Naive B cell (primary cell): ENCODE results near the gene NFE2L1. TPM values are rescaled to one million over a fixed set of nuclear protein-coding genes. Genes with fewer than 3 reads are reported as not detected.
"Not testable (repeated sequence)": the region's sequence is repeated elsewhere in the genome, so short reads cannot be mapped to it uniquely, and the experiment has no call there.

ENCODE experiments used
- ATAC-seq, 2 donors: fragments of 150-1000 bp; cut with Tn5 transposase; 2 replicates each; pipeline ENCODE4 v1.10.0; 2021; ENCODE audit warnings: low read depth in 2 of 2, mild to moderate bottlenecking in 2 of 2, moderate library complexity in 2 of 2
- DNase-seq: peaks from one replicate; pipeline ENCODE4 v3.0.0; 2022
- H3K27ac Mint-ChIP-seq, 6 donors: one replicate each; pipeline ENCODE4 v1.8.0; 2020 to 2022; ENCODE audit warnings: mild to moderate bottlenecking in 6 of 6, mixed read lengths in 6 of 6, moderate library complexity in 5 of 6, inconsistent platforms in 2 of 6
- H3K27me3 Mint-ChIP-seq, 3 donors: one replicate each; pipeline ENCODE4 v1.8.0; 2021 to 2022; ENCODE audit warnings: mixed read lengths in 3 of 3, mild to moderate bottlenecking in 1 of 3
- H3K36me3 Mint-ChIP-seq, 2 donors: one replicate each; pipeline ENCODE4 v1.8.0; 2020 to 2022; ENCODE audit warnings: mixed read lengths in 2 of 2, inconsistent platforms in 1 of 2, mild to moderate bottlenecking in 1 of 2
- H3K4me1 Mint-ChIP-seq, 3 donors: one replicate each; pipeline ENCODE4 v1.8.0; 2020 to 2022; ENCODE audit warnings: mixed read lengths in 3 of 3, inconsistent platforms in 1 of 3, mild to moderate bottlenecking in 1 of 3, moderate library complexity in 1 of 3
- H3K4me3 Mint-ChIP-seq, 8 donors: one replicate each; pipeline ENCODE4 v1.8.0; 2020 to 2022; ENCODE audit warnings: mild to moderate bottlenecking in 8 of 8, mixed read lengths in 8 of 8, moderate library complexity in 8 of 8, inconsistent platforms in 2 of 8
- H3K9me3 Mint-ChIP-seq, 7 donors: one replicate each; pipeline ENCODE4 v1.8.0; 2020 to 2022; ENCODE audit warnings: mixed read lengths in 7 of 7, mild to moderate bottlenecking in 5 of 7, inconsistent platforms in 2 of 7, moderate library complexity in 1 of 7
- polyA plus RNA-seq, 6 donors: library from polyadenylated mRNA; unstranded; fragments of 300-500 nt; fragmentation: Illumina TruSeq; gene quantifications; one replicate each; pipeline ENCODE4 v1.2.3, GENCODE V29; 2021; ENCODE audit warnings: low read depth in 6 of 6

Gene NFE2L1
- polyA plus RNA-seq, 6 donors from 2014 or later: 1.3 to 10.5 (median 6.7) TPM

GRCh38 chr17:48012654-48013053 is 35.5 kb upstream of the NFE2L1 start:
- Mint-ChIP-seq H3K27me3 (peaks cover 45 to 56% (median 47%) of the 10 kb centered on the region in 3 donors), H3K9me3 (no peaks in the 10 kb centered on the region), H3K4me3 (peak overlapping the region in 7 of 8 donors; percentile 63 to 94 (median 81)), H3K4me1 (peaks cover 11 to 16% (median 14%) of the 10 kb centered on the region in 3 donors), H3K27ac (no peak overlapping the region), H3K36me3 (no peaks in the 10 kb centered on the region)
- DNase-seq (no peak), ATAC-seq (no peak)

- Mint-ChIP-seq H3K4me1 (peaks cover 11 to 24% (median 14%) of the 10 kb centered on the region in 3 donors), H3K36me3 (no peaks in the 10 kb centered on the region), H3K4me3 (peak overlapping the region in 1 of 8 donors; percentile 62), H3K27ac (no peak overlapping the region), H3K27me3 (peaks cover 40 to 61% (median 45%) of the 10 kb centered on the region in 3 donors), H3K9me3 (no peaks in the 10 kb centered on the region)
- no peak for ATAC-seq
- no peak for DNase-seq
These were observed 34.1 kb upstream of the NFE2L1 start for GRCh38 chr17:48013876-48014594.

GRCh38 chr17:48014595-48015111 is 33.5 kb upstream of the NFE2L1 start:
- H3K27ac Mint-ChIP-seq: peak overlapping the region in 1 of 6 donors; percentile 26
- H3K27me3 Mint-ChIP-seq: peaks cover 39 to 61% (median 44%) of the 10 kb centered on the region in 3 donors
- no peaks in the 10 kb centered on the region for H3K36me3 Mint-ChIP-seq
- H3K4me1 Mint-ChIP-seq: peaks cover 11 to 24% (median 14%) of the 10 kb centered on the region in 3 donors
- DNase-seq: no peak
- no peaks in the 10 kb centered on the region for H3K9me3 Mint-ChIP-seq
- no peak for ATAC-seq
- H3K4me3 Mint-ChIP-seq: peak overlapping the region in 1 of 8 donors; percentile 47

GRCh38 chr17:48016112-48016511 is 32.0 kb upstream of the NFE2L1 start:
- DNase-seq: no peak
- Mint-ChIP-seq H3K36me3 (no peaks in the 10 kb centered on the region), H3K27me3 (peaks cover 41 to 55% (median 44%) of the 10 kb centered on the region in 3 donors), H3K9me3 (no peaks in the 10 kb centered on the region), H3K4me1 (peaks cover 10 to 23% (median 13%) of the 10 kb centered on the region in 3 donors), H3K27ac (peak overlapping the region in 1 of 6 donors; percentile 17), H3K4me3 (no peak overlapping the region)
- no peak for ATAC-seq

GRCh38 chr17:48017817-48018158 is 30.4 kb upstream of the NFE2L1 start:
- H3K27me3 Mint-ChIP-seq: peaks cover 43 to 59% (median 47%) of the 10 kb centered on the region in 3 donors
- H3K4me3 Mint-ChIP-seq: peak overlapping the region in 1 of 8 donors; percentile 48
- not testable (repeated sequence) for DNase-seq, H3K36me3 Mint-ChIP-seq, H3K9me3 Mint-ChIP-seq
- H3K4me1 Mint-ChIP-seq: peaks cover 1 to 13% (median 1%) of the 10 kb centered on the region in 3 donors
- ATAC-seq: peak in 1 of 2 donors; percentile 13
- peak overlapping the region in 2 of 6 donors; percentile 38 to 76 for H3K27ac Mint-ChIP-seq

- H3K4me1 Mint-ChIP-seq: peaks cover 24 to 52% (median 28%) of the 10 kb centered on the region in 3 donors
- H3K27ac Mint-ChIP-seq: no peak overlapping the region
- DNase-seq (no peak), ATAC-seq (no peak)
- peaks cover 32 to 40% (median 33%) of the 10 kb centered on the region in 3 donors for H3K27me3 Mint-ChIP-seq
- H3K9me3 Mint-ChIP-seq: peaks cover 0 to 2% (median 0%) of the 10 kb centered on the region in 7 donors
- no peaks in the 10 kb centered on the region for H3K36me3 Mint-ChIP-seq
- H3K4me3 Mint-ChIP-seq: peak overlapping the region in 1 of 8 donors; percentile 19
These were observed 26.2 kb upstream of the NFE2L1 start for GRCh38 chr17:48021934-48022333.

- no peaks in the 10 kb centered on the region for H3K36me3 Mint-ChIP-seq
- DNase-seq (no peak), ATAC-seq (no peak)
- H3K27ac Mint-ChIP-seq: no peak overlapping the region
- peak overlapping the region in 7 of 8 donors; percentile 28 to 90 (median 79) for H3K4me3 Mint-ChIP-seq
- peaks cover 0 to 2% (median 0%) of the 10 kb centered on the region in 7 donors for H3K9me3 Mint-ChIP-seq
- H3K27me3 Mint-ChIP-seq: peaks cover 39 to 40% (median 40%) of the 10 kb centered on the region in 3 donors
- peaks cover 24 to 49% (median 28%) of the 10 kb centered on the region in 3 donors for H3K4me1 Mint-ChIP-seq
These were observed 25.3 kb upstream of the NFE2L1 start for GRCh38 chr17:48022901-48023300.

GRCh38 chr17:48023400-48024148 is 24.6 kb upstream of the NFE2L1 start:
- H3K36me3 Mint-ChIP-seq: no peaks in the 10 kb centered on the region
- peak; percentile 47 for DNase-seq
- H3K4me1 Mint-ChIP-seq: peaks cover 24 to 43% (median 28%) of the 10 kb centered on the region in 3 donors
- H3K9me3 Mint-ChIP-seq: peaks cover 0 to 2% (median 0%) of the 10 kb centered on the region in 7 donors
- peak overlapping the region in 3 of 6 donors; percentile 63 to 81 (median 80) for H3K27ac Mint-ChIP-seq
- H3K27me3 Mint-ChIP-seq: peaks cover 35 to 45% (median 44%) of the 10 kb centered on the region in 3 donors
- ATAC-seq: peak; percentile 13 to 16
- peak overlapping the region; percentile 74 to 90 (median 84) for H3K4me3 Mint-ChIP-seq

- peaks cover 35 to 52% (median 46%) of the 10 kb centered on the region in 3 donors for H3K27me3 Mint-ChIP-seq
- no peaks in the 10 kb centered on the region for H3K36me3 Mint-ChIP-seq
- peaks cover 0 to 2% (median 0%) of the 10 kb centered on the region in 7 donors for H3K9me3 Mint-ChIP-seq
- ATAC-seq: peak; percentile 12 to 20
- H3K4me3 Mint-ChIP-seq: peak overlapping the region; percentile 87 to 95 (median 90)
- peaks cover 24 to 43% (median 28%) of the 10 kb centered on the region in 3 donors for H3K4me1 Mint-ChIP-seq
- DNase-seq: peak; percentile 39
- H3K27ac Mint-ChIP-seq: peak overlapping the region; percentile 72 to 97 (median 80)
These were observed 23.8 kb upstream of the NFE2L1 start for GRCh38 chr17:48024149-48025039.

GRCh38 chr17:48025040-48025903 is 22.9 kb upstream of the NFE2L1 start:
- Mint-ChIP-seq H3K9me3 (peaks cover 0 to 2% (median 0%) of the 10 kb centered on the region in 7 donors), H3K27ac (peak overlapping the region; percentile 48 to 97 (median 78)), H3K27me3 (peaks cover 30 to 53% (median 49%) of the 10 kb centered on the region in 3 donors), H3K36me3 (no peaks in the 10 kb centered on the region), H3K4me1 (peaks cover 24 to 43% (median 28%) of the 10 kb centered on the region in 3 donors), H3K4me3 (peak overlapping the region; percentile 87 to 95 (median 90))
- ATAC-seq: peak; percentile 90
- DNase-seq: peak; percentile 95

- no peaks in the 10 kb centered on the region for H3K36me3 Mint-ChIP-seq
- H3K9me3 Mint-ChIP-seq: peaks cover 0 to 2% (median 0%) of the 10 kb centered on the region in 7 donors
- H3K27me3 Mint-ChIP-seq: peaks cover 27 to 56% (median 54%) of the 10 kb centered on the region in 3 donors
- ATAC-seq (no peak), DNase-seq (no peak)
- peaks cover 24 to 43% (median 28%) of the 10 kb centered on the region in 3 donors for H3K4me1 Mint-ChIP-seq
- H3K4me3 Mint-ChIP-seq: peak overlapping the region; percentile 56 to 95 (median 90)
- no peak overlapping the region for H3K27ac Mint-ChIP-seq
These were observed 22.2 kb upstream of the NFE2L1 start for GRCh38 chr17:48025904-48026501.
